Prostate gland (tissue), 2 donors: ENCODE measurements around the gene BMPR2. TPM values are rescaled to one million over a fixed set of nuclear protein-coding genes. Genes with fewer than 3 reads are reported as not detected.
A peak's percentile ranks its signal among the peaks of the same experiment; 100 is the strongest.

Experiments
- DNase-seq: peaks from one replicate; pipeline ENCODE4 v3.0.0-alpha.2; 2019; ENCODE audit warnings: low spot score
- H3K27ac ChIP-seq, 2 donors: fragments of 200-600 bp; sonication (generic); 2 replicates each; pipeline ENCODE4 v1.5.1; 2017 to 2019
- H3K27me3 ChIP-seq: fragments of 200-600 bp; sonication (generic); replicated peaks from 2 replicates; pipeline ENCODE4 v1.5.1; 2019; ENCODE audit not compliant: insufficient read depth
- H3K36me3 ChIP-seq, 2 donors: fragments of 200-600 bp; sonication (generic); 1 replicate in 1 of 2; 2 replicates in 1 of 2; pipeline versions ENCODE4 v1.5.1 to v1.8.1; 2017 to 2019
- H3K4me1 ChIP-seq: fragments of 200-600 bp; sonication (generic); replicated peaks from 2 replicates; pipeline ENCODE4 v1.5.1; 2019
- H3K4me3 ChIP-seq, 2 donors: fragments of 200-600 bp; sonication (generic); 2 replicates each; pipeline ENCODE4 v1.5.1; 2017 to 2019
- H3K9me3 ChIP-seq: fragments of 200-600 bp; sonication (generic); 2 replicates; pipeline ENCODE4 v1.5.1; 2017
- POLR2A ChIP-seq: fragments of 450-650 bp; IDR thresholded peaks from one replicate; pipeline ENCODE4 v1.6.1; 2016; ENCODE audit warnings: antibody characterized with exemption, mild to moderate bottlenecking
- POLR2AphosphoS5 ChIP-seq: sonication (generic); formaldehyde crosslinking; IDR thresholded peaks from one replicate; pipeline ENCODE4 v1.6.1; 2017; ENCODE audit warnings: antibody characterized with exemption
- WGBS: methylation state at CpG from one replicate; pipeline ENCODE4 v1.1.5; 2018; 5-methylcytosine and 5-hydroxymethylcytosine counted together
- intact Hi-C: fragments of 100-400 bp; cut with DNase I; formaldehyde crosslinking; loops from one replicate; pipeline ENCODE4 v1.14.2; 2022
- total RNA-seq, 2 donors: library from RNA; depleted of rRNA; stranded (reverse); fragments of >200 nt; gene quantifications; one replicate each; pipeline ENCODE4 v1.1.0, GENCODE V29; 2016
- TF ChIP-seq, protein P1 (sequence below), 4 experiments: fragments of 200-600 bp in 2 of 4; fragments of 450-650 bp in 2 of 4; sonication (generic) in 2 of 4; IDR thresholded peaks; 1 replicate in 3 of 4; 2 replicates in 1 of 4; pipeline ENCODE4 v1.5.1; 2016 to 2019; ENCODE audit warnings: antibody characterized with exemption in 4 of 4, mild to moderate bottlenecking in 2 of 4, moderate library complexity in 2 of 4

BMPR2 gene
- total RNA-seq, 2 donors from 2014 or later: 41.1 to 69.9 TPM

DNA sequence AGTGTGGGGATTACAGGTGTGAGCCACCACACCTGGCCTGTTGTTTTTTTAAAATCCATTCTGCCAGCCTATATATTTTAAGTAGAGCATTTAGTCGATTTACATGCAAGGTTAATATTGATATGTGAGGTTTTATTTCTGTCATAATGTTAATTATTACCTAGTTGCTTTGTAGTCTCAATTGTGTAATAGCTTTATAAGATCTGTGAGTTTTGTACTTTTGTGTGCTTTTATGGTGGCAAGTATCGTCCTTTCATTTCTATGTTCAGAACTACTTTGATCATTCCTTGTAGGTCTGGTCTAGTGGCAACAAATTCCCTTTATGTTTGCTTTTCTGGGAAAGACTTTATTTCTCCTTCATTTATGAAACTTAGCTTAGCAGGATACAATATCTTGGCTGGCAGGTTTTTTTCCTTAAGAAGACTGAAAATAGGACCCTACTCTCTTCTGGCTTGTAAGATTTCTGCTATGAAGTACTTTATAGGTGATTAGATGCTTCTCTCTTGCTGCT, 207.6 kb downstream of the BMPR2 start:
- intact Hi-C loops: no loop called here

GRCh38 chr2:202588647-202589581, 212.8 kb downstream of the BMPR2 start:
- 33% methylated on average over 17 of the region's 17 CpGs for WGBS
- Histone ChIP-seq H3K27me3 (no peaks in the 10 kb centered on the region), H3K36me3 (no peaks in the 10 kb centered on the region), H3K4me1 (no peaks in the 10 kb centered on the region), H3K9me3 (no peaks in the 10 kb centered on the region), H3K27ac (no peak overlapping the region), H3K4me3 (no peak overlapping the region)
- DNase-seq: peak; percentile 70
- intact Hi-C loops: no loop called here
- TF ChIP-seq POLR2A: no peak
- peak; percentile 43 for TF ChIP-seq POLR2AphosphoS5
- TF ChIP-seq, protein P1, sequence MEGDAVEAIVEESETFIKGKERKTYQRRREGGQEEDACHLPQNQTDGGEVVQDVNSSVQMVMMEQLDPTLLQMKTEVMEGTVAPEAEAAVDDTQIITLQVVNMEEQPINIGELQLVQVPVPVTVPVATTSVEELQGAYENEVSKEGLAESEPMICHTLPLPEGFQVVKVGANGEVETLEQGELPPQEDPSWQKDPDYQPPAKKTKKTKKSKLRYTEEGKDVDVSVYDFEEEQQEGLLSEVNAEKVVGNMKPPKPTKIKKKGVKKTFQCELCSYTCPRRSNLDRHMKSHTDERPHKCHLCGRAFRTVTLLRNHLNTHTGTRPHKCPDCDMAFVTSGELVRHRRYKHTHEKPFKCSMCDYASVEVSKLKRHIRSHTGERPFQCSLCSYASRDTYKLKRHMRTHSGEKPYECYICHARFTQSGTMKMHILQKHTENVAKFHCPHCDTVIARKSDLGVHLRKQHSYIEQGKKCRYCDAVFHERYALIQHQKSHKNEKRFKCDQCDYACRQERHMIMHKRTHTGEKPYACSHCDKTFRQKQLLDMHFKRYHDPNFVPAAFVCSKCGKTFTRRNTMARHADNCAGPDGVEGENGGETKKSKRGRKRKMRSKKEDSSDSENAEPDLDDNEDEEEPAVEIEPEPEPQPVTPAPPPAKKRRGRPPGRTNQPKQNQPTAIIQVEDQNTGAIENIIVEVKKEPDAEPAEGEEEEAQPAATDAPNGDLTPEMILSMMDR (IDR thresholded peaks at IDR 0.05): peak; percentile 70 to 90 (median 86)

More for the DNA sequence above, 207.6 kb downstream of the BMPR2 start:
- Histone ChIP-seq H3K4me1 (no peaks in the 10 kb centered on the region), H3K27me3 (no peaks in the 10 kb centered on the region), H3K9me3 (no peaks in the 10 kb centered on the region), H3K36me3 (no peaks in the 10 kb centered on the region), H3K4me3 (no peak overlapping the region), H3K27ac (no peak overlapping the region)
- 55% methylated on average over 2 of the region's 2 CpGs for WGBS
- TF ChIP-seq, protein P1 (IDR thresholded peaks at IDR 0.05): no peak
- TF ChIP-seq POLR2A (no peak), POLR2AphosphoS5 (no peak)
- DNase-seq: no peak

GRCh38 chr2:202589582-202589949, 213.4 kb downstream of the BMPR2 start:
- Histone ChIP-seq H3K4me1 (no peaks in the 10 kb centered on the region), H3K36me3 (no peaks in the 10 kb centered on the region), H3K27ac (no peak overlapping the region), H3K9me3 (no peaks in the 10 kb centered on the region), H3K27me3 (no peaks in the 10 kb centered on the region), H3K4me3 (no peak overlapping the region)
- DNase-seq: no peak
- no peak for TF ChIP-seq POLR2A
- TF ChIP-seq, protein P1 (IDR thresholded peaks at IDR 0.05): no peak
- no peak for TF ChIP-seq POLR2AphosphoS5
- intact Hi-C loops: no loop called here
- WGBS: 88% methylated on average over 4 of the region's 4 CpGs

DNA sequence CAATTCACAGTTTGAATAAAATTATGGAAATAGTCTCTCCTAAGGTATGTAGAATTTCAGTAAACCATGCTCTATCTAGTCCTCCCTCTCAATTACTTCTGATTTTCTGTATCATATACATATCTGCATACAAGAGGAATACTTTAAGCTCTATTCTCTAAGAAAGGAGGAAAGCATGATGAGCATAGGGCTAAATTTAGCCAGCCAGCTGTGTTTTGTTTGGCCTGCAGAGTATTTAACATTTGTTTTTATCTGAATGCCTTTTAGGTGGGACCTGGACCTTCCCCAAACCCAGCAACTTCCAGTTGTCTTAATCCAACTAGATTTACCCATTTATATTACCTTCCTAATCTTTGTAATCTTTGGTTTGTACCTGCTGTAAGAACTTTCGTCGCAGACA, 216.4 kb downstream of the BMPR2 start:
- no peak for DNase-seq
- WGBS: 53% methylated on average over 2 of the region's 2 CpGs
- intact Hi-C loops: no loop called here
- no peaks in the 10 kb centered on the region for H3K36me3 ChIP-seq
- no peaks in the 10 kb centered on the region for H3K27me3 ChIP-seq
- no peaks in the 10 kb centered on the region for H3K4me1 ChIP-seq
- H3K4me3 ChIP-seq: no peak overlapping the region
- TF ChIP-seq, protein P1 (IDR thresholded peaks at IDR 0.05): no peak
- TF ChIP-seq POLR2A: no peak
- no peak for TF ChIP-seq POLR2AphosphoS5
- no peak overlapping the region for H3K27ac ChIP-seq
- no peaks in the 10 kb centered on the region for H3K9me3 ChIP-seq
